ENCODE measurements around the gene KLF14.

KLF14 gene

DNA sequence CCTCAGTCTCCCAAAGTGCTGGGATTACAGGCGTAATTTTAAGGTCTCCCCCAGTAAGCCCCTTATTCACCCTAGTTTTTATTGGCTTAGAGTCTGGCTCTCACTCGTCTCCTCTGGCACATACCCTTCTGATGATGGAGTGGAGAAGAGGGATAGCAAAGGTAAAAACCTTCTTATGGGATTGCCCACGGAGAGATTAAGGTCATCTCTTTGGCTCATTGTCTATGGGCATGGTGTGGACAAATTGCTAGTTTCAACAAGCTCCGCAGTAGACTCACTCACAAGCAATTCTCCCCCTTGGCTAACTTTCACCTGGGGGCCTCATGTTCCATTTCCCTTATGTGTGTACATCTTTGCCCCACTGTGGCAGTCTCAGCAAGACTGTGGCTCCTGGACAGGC is 25.2 kb downstream of the KLF14 start:
- Histone ChIP-seq H3K27ac (replicated peaks) (no peak overlapping the region), H3K27me3 (ENCODE audit: insufficient read depth, poor library complexity, severe bottlenecking) (no peaks in the 10 kb centered on the region), H3K4me3 (replicated peaks; ENCODE audit: insufficient read depth, low read length) (no peak overlapping the region)
- TF ChIP-seq GABPA (IDR thresholded peaks at IDR 0.05; ENCODE audit: low read depth), result no peak
- no peak for TF ChIP-seq POLR2AphosphoS5 (IDR thresholded peaks at IDR 0.05; ENCODE audit: low read depth)
- TF ChIP-seq SPI1 (IDR thresholded peaks at IDR 0.05; ENCODE audit: borderline replicate concordance, low read depth), result no peak
- TF ChIP-seq, protein P1, sequence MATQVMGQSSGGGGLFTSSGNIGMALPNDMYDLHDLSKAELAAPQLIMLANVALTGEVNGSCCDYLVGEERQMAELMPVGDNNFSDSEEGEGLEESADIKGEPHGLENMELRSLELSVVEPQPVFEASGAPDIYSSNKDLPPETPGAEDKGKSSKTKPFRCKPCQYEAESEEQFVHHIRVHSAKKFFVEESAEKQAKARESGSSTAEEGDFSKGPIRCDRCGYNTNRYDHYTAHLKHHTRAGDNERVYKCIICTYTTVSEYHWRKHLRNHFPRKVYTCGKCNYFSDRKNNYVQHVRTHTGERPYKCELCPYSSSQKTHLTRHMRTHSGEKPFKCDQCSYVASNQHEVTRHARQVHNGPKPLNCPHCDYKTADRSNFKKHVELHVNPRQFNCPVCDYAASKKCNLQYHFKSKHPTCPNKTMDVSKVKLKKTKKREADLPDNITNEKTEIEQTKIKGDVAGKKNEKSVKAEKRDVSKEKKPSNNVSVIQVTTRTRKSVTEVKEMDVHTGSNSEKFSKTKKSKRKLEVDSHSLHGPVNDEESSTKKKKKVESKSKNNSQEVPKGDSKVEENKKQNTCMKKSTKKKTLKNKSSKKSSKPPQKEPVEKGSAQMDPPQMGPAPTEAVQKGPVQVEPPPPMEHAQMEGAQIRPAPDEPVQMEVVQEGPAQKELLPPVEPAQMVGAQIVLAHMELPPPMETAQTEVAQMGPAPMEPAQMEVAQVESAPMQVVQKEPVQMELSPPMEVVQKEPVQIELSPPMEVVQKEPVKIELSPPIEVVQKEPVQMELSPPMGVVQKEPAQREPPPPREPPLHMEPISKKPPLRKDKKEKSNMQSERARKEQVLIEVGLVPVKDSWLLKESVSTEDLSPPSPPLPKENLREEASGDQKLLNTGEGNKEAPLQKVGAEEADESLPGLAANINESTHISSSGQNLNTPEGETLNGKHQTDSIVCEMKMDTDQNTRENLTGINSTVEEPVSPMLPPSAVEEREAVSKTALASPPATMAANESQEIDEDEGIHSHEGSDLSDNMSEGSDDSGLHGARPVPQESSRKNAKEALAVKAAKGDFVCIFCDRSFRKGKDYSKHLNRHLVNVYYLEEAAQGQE (IDR thresholded peaks at IDR 0.05; ENCODE audit: insufficient replicate concordance, low read depth), result no peak
- TF ChIP-seq CTCF (IDR thresholded peaks at IDR 0.05; ENCODE audit: insufficient read depth, low read length), result no peak
- DNase-seq (ENCODE audit: low read depth in 1 of 2, low spot score in 1 of 2), result no peak

GRCh38 chr7:130708001-130708400 is 26.0 kb downstream of the KLF14 start:
- no peak overlapping the region for H3K4me3 ChIP-seq (replicated peaks; ENCODE audit: insufficient read depth, low read length)
- no peaks in the 10 kb centered on the region for H3K27me3 ChIP-seq (ENCODE audit: insufficient read depth, poor library complexity, severe bottlenecking)
- no peak for DNase-seq (ENCODE audit: low read depth in 1 of 2, low spot score in 1 of 2)
- TF ChIP-seq POLR2AphosphoS5 (IDR thresholded peaks at IDR 0.05; ENCODE audit: low read depth), result no peak
- no peak for TF ChIP-seq CTCF (IDR thresholded peaks at IDR 0.05; ENCODE audit: insufficient read depth, low read length)
- no peak for TF ChIP-seq GABPA (IDR thresholded peaks at IDR 0.05; ENCODE audit: low read depth)
- TF ChIP-seq, protein P1 (IDR thresholded peaks at IDR 0.05; ENCODE audit: insufficient replicate concordance, low read depth), result no peak
- no peak for TF ChIP-seq SPI1 (IDR thresholded peaks at IDR 0.05; ENCODE audit: borderline replicate concordance, low read depth)
- H3K27ac ChIP-seq (replicated peaks), result no peak overlapping the region

GRCh38 chr7:130703851-130704250 is 30.2 kb downstream of the KLF14 start:
- no peak for DNase-seq (ENCODE audit: low read depth in 1 of 2, low spot score in 1 of 2)

More at GRCh38 chr7:130703851-130704250, 30.2 kb downstream of the KLF14 start:
- H3K4me3 ChIP-seq (replicated peaks; ENCODE audit: insufficient read depth, low read length), result no peak overlapping the region
- no peak overlapping the region for H3K27ac ChIP-seq (replicated peaks)
- H3K27me3 ChIP-seq (ENCODE audit: insufficient read depth, poor library complexity, severe bottlenecking), result no peaks in the 10 kb centered on the region
- TF ChIP-seq, protein P1 (IDR thresholded peaks at IDR 0.05; ENCODE audit: insufficient replicate concordance, low read depth), result no peak
- TF ChIP-seq GABPA (IDR thresholded peaks at IDR 0.05; ENCODE audit: low read depth), result no peak
- TF ChIP-seq SPI1 (IDR thresholded peaks at IDR 0.05; ENCODE audit: borderline replicate concordance, low read depth), result no peak

All from HL-60 (cell line).